GM04503 (cell line): ENCODE results near the gene SRSF10.
A peak's percentile ranks its signal among the peaks of the same experiment; 100 is the strongest.
"Not testable (repeated sequence)": the region's sequence is repeated elsewhere in the genome, so short reads cannot be mapped to it uniquely, and the experiment has no call there.

Source experiments
- DNase-seq: peaks from one replicate; pipeline ENCODE4 v3.0.0-alpha.2; 2012; ENCODE audit warnings: low read depth

SRSF10 gene

DNA sequence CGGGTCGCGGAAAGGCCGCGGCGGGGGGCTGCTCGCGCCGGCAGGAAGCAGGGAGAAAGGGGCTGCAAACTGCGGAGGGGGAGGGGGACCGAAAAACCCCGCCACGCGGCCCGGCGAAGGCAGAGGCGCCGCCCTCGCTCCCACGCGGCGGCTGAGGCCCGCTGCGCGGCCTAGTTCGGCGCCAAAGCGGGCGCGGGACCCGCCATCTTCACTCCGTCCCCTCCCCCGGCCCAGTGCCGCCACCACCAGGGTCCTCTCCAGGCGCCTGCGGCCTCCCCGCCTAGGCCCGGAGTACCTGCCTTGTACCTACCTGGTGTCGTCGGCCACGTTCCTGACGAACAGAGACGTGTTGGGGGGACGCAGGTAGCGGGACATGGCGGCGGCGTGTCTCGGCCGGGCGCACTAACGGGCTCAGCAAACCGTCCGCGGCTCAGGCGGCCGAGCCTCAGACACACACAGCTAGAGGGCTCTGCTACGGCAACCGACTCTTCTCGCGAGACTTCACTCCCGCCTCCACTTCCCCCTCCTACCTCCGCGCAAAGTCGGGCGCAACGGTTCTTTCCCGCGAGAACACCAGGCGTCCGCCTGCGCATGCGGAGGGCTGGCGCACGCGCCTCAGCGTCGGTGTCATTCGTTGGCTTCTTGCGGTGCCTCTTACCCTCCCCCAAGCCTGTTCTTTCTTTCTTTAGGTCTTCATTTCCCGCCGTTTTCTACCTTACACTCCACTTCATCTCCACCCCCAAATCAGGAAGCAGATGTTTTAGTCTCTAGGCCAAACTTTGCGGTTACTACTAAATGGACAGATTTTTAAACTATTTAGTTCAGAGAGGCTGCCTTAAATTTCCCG is at the start of gene SRSF10:
Gene SRSF10, minus strand, starts transcription at position 447 of the 847 bp plus-strand sequence. Its CDS starts 72 bp downstream, at position 375.
- peak; percentile 85 for DNase-seq

DNA sequence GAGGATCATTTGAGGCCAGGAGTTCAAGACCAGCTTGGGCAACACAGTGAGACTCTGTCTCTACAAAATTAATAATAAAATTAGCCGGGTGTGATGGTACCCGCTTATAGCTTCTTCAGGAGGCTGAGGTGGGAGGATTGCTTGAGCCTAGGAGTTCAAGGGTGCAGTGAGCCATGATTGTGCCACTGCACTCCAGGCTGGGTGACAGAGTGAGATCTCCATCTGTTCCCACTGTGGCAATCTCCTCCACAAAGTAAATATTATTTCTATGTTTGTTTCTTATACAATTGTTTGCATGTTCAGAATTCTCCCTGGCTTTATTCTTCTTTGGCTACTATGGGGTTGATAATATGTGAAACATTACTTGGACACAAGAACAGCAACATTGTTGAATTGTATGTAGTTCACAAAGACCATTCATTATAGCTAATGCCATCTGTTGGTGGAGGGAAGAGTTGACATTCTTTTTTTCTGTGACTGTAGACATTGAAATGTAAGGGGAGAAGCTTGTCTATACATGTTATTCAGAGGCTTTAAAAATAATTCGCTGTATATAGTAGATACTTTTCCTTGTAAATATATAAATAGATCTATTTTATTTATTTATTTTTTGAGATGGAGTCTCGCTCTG is 47.8 kb upstream of the SRSF10 start:
- no peak for DNase-seq

DNA sequence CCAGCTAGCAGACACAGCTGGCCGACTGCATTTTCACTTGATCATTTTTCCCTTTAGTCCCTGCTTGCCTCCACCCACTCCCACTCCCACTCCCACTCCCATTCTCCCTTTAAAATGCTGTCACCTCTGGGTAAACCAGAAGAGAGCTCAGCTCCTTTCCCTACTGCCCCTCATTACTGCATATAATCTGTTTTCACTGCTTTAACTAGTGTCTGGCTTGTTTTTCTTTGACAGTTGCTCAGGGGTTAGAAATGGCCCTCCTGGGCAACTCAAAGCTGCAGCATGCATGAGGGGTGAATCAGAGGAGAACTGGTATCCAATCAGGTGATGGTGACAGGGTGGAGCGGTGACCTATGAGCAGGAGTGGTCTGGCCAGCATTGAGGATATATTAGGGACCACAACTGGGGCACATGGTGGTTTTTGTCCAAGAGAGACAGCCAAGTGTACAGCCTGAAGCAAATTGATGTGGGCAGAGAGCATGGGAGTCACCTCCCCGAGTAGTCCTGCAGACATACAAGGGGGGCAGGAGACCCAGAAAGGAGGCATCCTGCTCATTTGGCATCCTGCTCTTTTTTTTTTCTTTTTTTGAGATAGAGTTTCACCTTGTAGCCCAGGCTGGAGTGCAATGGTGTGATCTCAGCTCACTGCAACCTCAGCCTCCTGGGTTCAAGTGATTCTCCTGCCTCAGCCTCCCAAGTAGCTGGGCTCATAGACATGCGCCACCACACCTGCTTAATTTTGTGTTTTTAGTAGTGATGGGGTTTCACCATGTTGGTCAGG is 42.6 kb upstream of the SRSF10 start:
- DNase-seq, result peak; percentile 63

DNA sequence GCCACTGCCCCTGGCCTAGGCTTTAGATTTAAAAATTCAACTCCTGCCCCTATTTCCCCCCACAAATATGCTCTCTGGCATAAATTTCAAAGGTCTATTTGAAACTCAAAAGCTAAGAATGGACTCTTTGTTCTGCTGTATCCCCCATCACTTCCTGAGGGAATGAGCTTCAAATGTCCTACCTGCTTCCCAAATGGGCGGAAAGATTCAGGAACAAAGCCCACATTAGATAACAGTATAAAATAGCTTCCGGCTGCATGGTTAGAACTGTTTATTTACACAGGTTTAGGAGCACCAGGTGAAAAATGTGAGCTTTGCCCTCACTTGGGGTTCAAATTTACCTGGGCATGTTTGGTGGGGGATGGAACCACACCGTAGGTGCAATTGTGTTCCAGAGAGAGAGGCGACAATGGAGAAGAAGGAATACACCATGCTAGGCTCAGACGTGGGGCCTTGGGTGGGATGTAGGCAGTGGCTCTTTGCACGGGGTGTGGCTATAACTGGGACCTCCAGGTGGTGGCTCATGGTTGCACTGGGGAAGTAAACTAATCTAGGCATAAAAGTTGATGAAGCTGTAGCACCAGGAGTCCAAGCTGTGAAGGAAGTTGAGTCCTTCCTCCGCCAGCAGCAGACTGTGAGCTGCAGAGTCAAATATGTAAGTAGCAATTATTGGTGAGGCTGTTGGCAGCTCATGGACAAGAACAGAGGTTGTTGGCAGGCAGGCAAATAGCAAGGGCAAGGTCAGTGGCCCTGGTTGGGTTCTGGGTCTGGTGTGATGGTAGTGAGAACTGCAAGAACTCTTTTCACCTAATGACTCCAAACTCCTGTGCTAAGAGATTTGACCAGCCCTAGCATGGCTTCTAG is 41.5 kb upstream of the SRSF10 start:
- DNase-seq, result no peak

DNA sequence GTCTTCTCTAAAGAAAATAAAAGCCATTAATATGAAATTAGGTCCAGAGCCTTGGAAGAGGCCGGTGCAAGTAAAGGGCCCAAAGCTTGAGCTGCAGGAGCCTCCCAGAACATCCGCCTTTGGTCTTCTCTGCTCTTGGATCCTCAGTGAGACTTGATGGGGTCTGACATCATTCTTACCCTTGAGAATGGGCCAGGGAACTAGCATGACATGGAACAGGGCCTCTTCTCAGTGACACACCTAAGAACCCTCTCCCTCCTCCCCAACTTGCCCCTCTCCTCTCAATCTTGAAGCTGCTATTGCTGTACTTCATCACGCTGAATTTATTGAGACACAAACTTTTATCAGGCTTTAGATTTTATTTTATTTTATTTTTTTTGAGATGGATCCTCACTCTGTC is 40.3 kb upstream of the SRSF10 start:
- DNase-seq, result no peak

DNA sequence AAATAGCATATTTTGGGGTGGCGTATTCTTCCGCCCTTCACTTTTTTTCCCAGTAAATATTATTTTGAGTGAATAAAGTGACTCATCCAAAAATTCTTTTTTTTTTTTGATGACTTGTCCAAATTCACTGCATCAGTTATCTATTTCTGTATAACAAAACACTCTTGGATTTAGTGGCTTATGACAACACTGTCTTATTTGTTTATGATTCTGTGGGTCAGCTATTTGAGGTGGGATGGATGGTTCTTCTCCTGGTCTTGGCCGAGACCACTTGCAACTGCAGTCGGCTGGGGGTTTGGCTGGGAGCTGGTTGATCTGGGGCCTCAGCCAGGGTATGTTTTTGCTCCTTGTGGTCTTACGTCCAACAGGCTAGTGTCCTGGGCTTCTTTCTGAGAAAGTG is 39.9 kb upstream of the SRSF10 start:
- no peak for DNase-seq

DNA sequence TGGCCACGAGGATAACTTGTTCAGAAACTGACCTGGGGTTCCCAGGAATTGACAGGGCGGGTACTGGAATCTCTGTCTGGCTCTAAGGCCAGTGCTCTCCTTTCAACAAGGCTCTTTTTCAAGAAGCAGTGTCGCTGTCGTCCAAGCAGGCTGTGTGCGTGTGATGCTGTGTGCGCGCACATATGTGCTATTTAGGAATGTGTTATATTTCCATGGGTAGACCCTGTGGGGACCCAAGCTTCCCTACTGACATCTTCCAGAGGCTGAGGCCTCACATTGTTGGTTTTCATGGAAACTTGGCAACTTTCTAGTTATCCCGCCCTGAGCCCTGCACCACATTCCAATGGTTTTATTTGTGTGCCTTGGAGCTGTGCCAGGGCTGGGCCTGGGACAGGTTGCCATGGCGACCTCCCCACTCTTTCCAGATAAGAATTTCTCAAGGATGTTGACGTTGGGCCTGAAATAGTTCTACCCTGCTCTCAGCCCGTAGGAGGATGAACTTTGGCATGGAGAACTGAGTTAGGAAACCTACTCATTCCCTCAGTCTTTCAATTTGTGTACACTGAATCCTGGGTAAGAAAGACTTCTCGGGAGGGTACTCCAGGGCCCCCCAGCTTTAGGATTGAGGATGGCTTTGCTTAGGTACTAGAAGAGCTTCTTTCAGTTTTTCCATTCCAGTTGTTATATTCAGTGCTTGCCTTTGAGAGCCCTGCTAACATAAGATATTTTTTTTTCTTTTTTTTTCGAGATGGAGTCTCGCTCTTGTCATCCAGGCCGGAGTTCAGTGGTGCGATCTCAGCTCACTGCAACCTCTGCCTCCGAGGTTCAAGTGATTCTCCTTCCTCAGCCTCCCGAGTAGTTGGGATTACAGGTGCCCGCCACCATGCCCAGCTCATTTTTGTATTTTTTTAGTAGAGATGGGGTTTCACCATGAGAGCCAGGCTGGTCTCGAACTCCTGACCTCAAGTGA is 38.8 kb upstream of the SRSF10 start:
- peak; percentile 98 for DNase-seq

DNA sequence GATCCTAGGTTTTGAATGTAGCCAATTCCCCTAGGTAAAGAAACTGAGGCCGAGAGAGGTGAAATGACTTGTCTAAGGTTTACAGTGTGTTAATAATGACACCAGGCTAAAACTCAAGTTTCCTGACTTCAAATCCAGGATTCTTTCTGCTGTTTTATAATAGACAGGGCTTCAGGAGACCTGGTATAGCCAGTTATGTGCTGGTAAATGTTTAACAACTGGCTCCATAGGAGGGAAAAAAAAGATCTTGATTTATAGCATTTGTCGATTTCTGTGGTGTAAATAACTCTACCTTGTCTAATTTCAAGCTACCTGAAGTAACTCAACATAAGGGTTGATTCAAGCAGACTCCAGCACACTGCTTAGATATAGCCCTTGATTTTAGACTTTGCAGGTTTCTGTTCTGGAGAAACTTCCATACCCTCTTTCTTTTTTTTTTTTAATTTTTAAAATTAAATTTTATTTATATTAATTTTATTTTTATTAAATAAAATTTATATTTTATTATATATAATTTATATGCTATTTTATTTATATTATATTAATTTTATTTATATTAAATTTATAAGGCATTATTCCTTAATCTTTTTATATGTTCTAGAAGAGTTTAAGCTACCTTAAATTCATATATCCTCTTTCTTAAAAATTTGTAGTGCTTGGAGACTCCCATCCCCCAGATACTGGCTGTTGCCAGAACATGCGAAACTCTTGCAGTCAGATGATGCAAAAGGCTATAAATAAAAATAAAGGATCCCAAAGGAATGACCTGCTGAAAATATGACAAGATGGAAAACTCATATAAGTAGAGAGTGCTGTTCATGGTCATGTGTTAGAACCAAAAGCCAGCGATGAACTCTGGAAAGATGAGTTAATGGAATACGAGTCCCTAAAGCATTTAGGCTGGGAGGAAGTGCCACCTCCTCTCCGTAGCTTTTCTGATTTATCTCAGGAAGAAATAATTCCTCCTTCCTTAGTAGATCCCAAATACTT is 35.4 kb upstream of the SRSF10 start:
- DNase-seq, result peak; percentile 62

DNA sequence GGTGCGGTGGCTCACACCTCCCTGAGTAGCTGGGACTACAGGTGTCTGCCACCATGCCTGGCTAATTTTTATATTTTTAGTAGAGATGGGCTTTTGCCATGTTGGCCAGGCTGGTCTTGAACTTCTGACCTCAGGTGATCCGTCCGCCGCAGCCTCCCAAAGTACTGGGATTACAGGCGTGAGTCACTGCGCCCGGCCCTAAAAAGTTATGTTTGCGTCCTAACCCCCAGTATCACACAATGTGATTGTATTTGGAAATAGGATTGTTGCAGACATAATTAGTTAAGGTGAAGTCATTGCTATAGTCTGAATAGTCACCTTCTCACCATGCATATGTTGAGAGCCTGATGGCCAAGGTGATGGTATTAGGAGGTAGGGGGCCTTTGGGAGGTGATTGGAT is 32.8 kb upstream of the SRSF10 start:
- DNase-seq, result not testable (repeated sequence)

DNA sequence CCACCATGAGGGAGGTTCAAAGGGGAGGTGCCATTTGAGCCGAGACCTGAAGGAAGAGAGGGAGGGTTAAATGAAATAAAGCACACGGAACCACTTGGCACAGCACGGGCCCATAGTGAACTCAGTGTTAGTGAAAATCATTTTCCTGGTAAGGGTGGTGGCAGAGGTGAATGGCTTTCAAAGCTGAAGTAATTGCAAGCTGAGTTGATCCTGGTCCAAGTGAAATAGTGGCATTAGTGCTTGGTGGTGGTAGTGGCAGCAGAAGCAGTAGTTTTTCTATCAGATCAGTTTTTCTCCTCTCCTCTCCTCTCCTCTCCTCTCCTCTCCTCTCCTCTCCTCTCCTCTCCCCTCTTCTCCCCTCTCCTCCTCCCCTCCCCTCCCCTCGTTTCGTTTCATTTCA is 30.5 kb upstream of the SRSF10 start:
- no peak for DNase-seq

DNA sequence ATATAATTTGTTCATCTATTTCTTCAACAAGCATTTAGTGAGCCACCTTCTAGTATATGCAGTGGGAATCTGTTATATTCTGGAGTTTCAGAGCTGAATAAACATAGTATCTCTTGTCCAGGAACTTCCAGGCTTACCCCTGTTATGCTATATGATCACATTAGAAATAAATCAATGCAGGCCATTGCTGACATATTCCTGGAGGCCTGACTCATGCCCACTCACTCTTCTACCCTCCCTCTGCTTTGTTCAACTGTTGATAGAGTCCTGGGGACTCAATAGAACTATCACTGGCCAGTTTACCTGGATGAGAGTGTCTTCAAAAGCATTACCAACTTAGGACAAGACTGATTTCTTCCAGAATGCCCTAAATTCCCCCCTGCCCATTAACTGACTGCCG is 29.3 kb upstream of the SRSF10 start:
- no peak for DNase-seq

DNA sequence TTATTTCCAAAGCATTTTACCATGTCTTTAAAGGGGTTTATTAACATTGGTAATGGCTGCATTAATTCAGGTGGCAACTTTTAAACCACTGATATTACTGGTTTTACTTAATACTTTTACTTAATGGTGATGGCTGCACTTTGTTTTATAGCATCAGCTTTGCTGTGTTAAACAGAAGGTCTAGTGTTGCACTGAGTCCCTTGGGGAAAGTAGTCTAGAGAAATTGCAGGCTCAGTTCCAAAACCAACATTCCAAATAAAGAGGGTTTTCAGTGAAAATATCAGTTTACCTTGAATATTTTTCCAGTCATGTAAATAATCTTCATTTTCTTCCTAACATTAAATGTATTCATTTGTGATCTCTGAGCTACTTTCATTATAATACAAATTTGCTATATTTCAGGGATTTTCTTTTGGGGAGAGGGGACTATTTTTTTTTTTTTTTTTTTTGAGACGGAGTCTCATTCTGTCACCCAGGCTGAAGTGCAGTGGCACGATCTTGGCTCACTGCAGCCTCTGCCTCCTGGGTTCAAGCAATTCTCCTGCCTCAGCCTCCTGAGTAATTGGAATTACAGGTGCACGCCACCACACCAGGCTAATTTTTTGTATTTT is 28.6 kb upstream of the SRSF10 start:
- DNase-seq, result not testable (repeated sequence)

DNA sequence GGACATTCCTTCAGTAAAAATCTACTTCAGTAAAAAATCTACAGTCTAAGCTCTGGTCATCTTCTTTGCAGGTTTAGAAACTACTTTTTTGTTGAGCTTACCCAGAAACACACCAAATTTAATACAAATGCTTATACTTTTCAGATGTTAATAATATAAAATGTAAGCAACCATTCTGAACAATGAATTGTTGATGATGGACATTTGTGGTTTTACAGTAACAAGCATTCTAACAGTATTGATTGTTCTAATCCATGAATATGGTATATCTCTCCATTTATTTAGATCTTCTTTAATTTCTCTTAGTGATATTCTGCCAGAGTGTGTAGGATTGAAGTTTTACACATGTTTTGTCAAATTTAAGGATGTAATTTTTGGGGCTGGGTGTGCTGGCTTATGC is 27.0 kb upstream of the SRSF10 start:
- DNase-seq, result no peak

DNA sequence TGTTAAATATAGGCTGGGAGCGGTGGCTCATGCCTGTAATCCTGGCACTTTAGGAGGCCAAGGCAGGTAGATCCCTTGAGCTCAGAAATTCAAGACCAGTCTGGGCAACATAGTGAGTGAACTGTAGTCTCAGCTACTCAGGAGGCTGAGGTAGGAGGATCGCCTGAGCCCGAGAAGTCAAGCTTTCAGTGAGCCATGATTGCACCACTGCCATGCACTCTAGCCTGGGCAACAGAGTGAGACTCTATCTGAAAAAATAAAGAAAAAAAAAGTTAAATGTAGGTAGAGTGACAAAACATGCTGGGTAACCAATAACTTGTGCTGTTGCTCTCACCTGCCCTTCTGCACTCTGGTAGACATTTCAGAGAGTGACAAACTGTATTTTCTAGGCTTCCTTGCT is 25.0 kb upstream of the SRSF10 start:
- DNase-seq, result no peak

DNA sequence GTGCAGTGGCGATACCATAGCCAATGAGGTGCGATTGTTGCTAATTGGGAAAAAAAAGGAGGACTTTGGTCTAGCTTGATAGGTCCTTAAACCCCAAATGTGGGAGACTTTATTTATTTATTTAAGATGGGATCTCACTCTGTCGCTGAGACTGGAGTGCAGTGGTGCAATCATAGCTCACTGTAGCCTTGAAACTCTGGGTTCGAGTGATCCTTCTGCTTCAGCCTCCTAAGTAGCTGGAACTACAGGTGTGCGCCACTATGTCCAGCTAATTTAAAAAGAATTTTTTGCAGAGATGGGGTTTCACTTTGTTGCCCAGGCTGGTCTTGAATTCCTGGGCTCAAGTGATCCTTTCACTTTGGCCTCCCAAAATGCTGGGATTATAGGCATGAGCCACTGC is 24.0 kb upstream of the SRSF10 start:
- DNase-seq, result no peak

DNA sequence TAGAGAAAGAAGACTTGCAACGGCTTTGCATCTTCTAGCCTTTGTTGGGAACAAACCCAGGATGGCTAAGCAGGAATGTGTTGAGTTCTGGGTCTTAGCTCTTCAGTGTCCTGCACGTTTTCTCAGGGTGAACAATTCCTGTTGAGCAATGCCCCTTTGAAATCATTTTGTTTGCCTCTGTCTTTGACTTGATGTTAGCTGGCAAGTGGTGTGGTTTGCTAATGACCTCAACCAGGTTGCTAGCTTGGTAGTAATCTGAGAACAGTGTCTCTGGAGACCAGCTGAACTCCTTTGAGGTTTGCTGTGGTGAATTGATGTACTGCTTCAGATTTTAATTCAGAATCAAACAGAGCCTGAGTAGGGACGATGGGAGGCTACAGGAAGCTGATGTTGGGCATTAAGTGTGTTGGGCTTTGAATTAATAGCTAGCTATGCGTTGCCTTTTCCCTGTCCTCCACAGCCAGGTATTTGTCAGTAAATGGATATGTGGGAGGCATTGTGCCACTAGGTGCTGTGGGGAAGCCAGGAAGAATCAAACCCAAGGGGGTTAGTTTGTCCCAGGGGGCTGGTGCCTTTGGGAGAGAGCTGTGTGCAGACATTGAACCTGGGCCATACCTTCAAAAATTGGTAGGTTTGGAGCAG is 23.3 kb upstream of the SRSF10 start:
- DNase-seq, result peak; percentile 92

DNA sequence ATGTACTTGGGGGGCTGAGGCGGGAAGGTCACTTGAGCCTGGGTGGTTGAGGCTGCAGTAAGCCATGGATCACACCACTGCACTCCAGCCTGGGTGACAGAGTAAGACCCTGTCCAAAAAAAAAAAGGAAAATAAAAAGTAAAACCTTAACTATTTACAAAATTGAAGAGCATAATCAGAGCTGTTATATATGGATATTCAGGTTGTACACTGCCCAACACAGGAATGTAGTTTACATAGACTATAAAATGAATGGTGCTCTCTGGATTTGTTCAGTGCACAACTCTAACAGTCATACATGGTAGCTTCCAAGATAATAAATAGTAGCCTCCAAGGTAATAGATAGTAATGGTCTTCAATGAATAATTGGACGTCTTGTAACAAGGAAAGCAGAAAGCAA is 22.6 kb upstream of the SRSF10 start:
- no peak for DNase-seq

DNA sequence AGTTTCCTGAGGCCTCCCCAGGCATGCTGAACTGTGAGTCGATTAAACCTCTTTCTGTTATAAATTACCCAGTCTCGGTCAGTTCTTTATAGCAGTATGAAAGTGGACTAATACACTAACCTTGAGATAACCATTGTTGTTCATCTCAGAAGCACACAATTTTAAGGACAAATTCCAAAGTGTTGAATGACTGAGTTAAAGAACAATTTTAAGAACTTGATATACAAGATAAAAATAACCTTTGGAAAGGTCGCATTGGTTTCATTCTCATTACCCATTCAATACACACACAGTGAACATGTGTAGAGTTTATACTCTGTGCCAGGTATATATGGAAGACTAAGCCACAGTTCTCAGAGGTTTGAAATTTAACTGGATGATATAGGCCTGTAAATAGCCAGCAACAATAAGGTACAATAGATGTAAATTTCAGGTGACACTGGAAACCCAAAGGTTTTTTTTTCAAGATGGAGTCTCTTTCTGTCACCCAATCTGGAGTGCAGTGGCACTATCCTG is 19.1 kb upstream of the SRSF10 start:
- no peak for DNase-seq
